Hypothalamus (tissue), 51 donors: Measurements from ENCODE around the gene CNPY1.

Experiments
- DNase-seq, 51 donors: peaks; one replicate each; lab custom pipeline; 2025; lab: John Stamatoyannopoulos, UW

Gene CNPY1

GRCh38 chr7:155515318-155515717 lies 31.0 kb downstream of the CNPY1 start:
- DNase-seq, result no peak

GRCh38 chr7:155514296-155514695 lies 32.1 kb downstream of the CNPY1 start:
- DNase-seq, result no peak

- DNase-seq, result no peak
Measured at GRCh38 chr7:155513543-155514285, 32.6 kb downstream of the CNPY1 start.

GRCh38 chr7:155512246-155512887 lies 34.0 kb downstream of the CNPY1 start:
- no peak for DNase-seq

- no peak for DNase-seq
Measured at GRCh38 chr7:155511702-155511996, 34.7 kb downstream of the CNPY1 start.

- no peak for DNase-seq
Measured at GRCh38 chr7:155510975-155511701, 35.2 kb downstream of the CNPY1 start.

GRCh38 chr7:155509725-155510551 lies 36.4 kb downstream of the CNPY1 start:
- no peak for DNase-seq

- no peak for DNase-seq
Measured at GRCh38 chr7:155509359-155509724, 37.0 kb downstream of the CNPY1 start.

GRCh38 chr7:155508376-155509358 lies 37.7 kb downstream of the CNPY1 start:
- no peak for DNase-seq

GRCh38 chr7:155507576-155507975 lies 38.8 kb downstream of the CNPY1 start:
- DNase-seq, result no peak

GRCh38 chr7:155506854-155507337 lies 39.5 kb downstream of the CNPY1 start:
- DNase-seq, result no peak

- DNase-seq, result no peak
Measured at GRCh38 chr7:155505422-155505793, 41.0 kb downstream of the CNPY1 start.

GRCh38 chr7:155497149-155497901 lies 49.0 kb downstream of the CNPY1 start:
- DNase-seq, result no peak

- no peak for DNase-seq
Measured at GRCh38 chr7:155496267-155497005, 49.9 kb downstream of the CNPY1 start.

GRCh38 chr7:155495440-155496248 lies 50.7 kb downstream of the CNPY1 start:
- DNase-seq, result no peak

- no peak for DNase-seq
Measured at GRCh38 chr7:155494551-155494950, 51.8 kb downstream of the CNPY1 start.

GRCh38 chr7:155493744-155494538 lies 52.4 kb downstream of the CNPY1 start:
- DNase-seq, result no peak
